Measurements from ENCODE around the gene HOXD8.
A peak's percentile ranks its signal among the peaks of the same experiment; 100 is the strongest.

The HOXD8 gene

GRCh38 chr2:176096243-176096985 lies 33.1 kb upstream of the HOXD8 start:
- H3K4me3 ChIP-seq (ENCODE audit: low read length), result no peak overlapping the region
- TF ChIP-seq CTCF (IDR thresholded peaks at IDR 0.05; ENCODE audit: insufficient read depth, low read depth, low read length, missing control alignments), result no peak
- no peak for DNase-seq (ENCODE audit: low read depth)

DNA sequence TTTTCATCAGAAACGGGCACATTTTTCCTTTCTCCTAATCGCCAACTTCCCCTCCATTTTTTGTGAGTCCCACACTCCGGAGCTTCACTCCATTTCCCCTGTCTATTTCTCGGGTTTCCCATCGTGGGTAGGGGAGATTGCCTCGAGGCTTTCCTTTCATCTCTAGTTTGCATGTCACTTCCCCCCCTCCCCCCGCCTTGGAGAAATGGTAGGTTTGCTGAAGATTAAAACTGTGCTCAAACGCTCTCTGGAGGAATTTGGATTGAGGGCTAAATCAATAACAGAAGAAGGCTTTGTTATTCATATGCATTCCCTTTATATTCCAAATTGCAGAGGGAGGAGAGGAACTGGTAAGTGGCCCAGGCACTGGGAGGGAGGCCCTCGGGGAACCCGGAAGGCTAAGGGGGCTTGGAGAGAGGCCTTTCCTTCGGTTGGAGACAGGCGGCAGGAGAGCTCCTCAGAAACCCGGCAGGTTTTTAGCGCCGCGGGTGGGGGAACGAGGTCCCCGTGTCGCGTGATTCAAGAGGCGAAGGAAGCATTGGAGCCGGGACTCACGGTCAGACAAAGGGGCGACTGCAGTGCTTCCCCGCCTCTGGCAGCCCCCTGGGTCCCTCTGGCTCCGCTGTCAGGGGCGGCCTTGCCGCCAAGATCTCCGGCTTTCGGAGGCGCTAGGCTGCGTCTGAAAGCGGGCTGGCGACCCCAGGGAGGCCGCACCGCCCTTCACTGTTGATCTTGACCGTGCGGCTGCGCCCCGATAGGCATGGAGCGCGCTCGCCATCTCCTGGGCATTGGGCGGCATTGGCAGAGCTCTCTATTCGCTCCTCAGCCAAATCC lies 32.3 kb upstream of the HOXD8 start:
- TF ChIP-seq CTCF (IDR thresholded peaks at IDR 0.05; ENCODE audit: insufficient read depth, low read depth, low read length, missing control alignments), result peak; percentile 84
- DNase-seq (ENCODE audit: low read depth), result peak; percentile 64
- H3K4me3 ChIP-seq (ENCODE audit: low read length), result no peak overlapping the region

DNA sequence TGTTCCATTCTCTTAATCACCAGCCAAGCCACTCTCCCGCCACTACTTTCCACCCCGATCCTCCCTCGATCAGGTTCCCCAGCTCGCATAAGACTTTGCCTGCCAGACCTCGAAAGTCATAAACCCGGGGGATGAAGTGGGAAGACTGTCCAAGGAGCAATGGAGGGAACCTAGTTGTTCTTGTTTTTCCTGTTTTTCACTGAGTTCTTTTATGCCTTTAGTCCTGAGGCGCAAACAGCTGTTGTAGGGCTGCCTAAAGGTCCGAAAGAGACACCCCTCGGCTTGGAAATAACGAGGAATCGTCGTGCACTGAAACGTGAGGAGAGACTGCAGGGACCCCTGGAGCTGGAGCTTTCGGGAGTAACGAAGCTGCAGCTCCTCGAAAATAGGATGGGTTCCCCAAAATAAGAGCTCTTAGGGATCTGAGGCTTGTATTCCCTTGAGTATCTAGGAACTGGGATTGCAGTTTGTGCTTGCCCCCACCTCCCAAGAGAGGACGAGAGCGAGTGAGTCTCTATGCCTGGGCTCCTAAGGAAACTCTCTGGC lies 31.6 kb upstream of the HOXD8 start:
- DNase-seq (ENCODE audit: low read depth), result no peak
- no peak for TF ChIP-seq CTCF (IDR thresholded peaks at IDR 0.05; ENCODE audit: insufficient read depth, low read depth, low read length, missing control alignments)
- no peak overlapping the region for H3K4me3 ChIP-seq (ENCODE audit: low read length)

- TF ChIP-seq CTCF (IDR thresholded peaks at IDR 0.05; ENCODE audit: insufficient read depth, low read depth, low read length, missing control alignments), result no peak
- no peak for DNase-seq (ENCODE audit: low read depth)
- no peak overlapping the region for H3K4me3 ChIP-seq (ENCODE audit: low read length)
These were observed 30.9 kb upstream of the HOXD8 start for GRCh38 chr2:176098366-176099158.

DNA sequence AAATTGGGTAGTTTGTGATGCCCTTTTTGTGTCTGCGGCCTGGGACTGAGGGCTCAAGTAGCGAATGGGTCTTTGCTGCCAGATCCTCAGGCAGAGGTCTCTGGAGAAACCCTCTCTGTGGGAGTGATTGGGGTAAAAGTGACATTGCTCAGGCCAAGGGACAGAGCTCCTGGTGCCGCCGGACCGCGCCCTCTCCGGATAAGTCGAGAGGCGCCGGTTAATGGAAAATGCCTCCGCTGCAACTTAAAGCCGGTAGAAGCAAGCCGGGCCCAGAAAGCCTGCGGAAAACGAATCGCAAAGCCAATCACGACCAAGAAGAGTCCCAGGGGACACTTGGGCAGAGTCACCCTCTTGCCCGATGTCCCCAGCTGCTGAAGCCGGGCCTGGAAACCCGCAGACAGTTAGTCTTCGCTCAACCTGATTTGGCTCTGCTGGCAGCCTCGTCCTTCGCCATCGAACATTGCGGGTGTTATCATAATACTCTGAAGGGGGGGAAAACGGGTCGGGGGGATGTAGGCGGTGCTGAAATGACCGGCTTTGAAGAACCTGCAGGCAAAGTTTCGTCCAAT lies 30.3 kb upstream of the HOXD8 start:
- no peak for TF ChIP-seq CTCF (IDR thresholded peaks at IDR 0.05; ENCODE audit: insufficient read depth, low read depth, low read length, missing control alignments)
- no peak for DNase-seq (ENCODE audit: low read depth)
- no peak overlapping the region for H3K4me3 ChIP-seq (ENCODE audit: low read length)
